ENCODE measurements around the gene MSH4.

DNA sequence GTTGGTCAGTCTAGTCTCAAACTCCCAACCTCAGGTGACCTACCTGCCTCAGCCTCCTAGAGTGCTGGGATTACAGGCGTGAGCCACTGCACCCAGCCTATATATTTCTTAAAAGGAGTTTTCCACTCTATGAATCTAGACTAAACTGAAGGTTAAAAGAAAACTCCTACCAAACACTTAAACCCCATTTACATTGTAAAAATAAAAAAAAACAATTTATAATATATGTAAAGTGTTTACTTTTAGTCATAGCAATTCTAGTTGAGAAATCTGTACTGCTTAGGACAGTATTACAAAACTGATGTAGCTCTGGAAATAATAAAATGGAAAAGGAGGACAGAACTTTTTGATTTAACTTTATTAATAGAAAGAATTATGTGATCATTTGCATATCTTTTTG, 126.0 kb downstream of the MSH4 start:
- TF ChIP-seq, protein P1, sequence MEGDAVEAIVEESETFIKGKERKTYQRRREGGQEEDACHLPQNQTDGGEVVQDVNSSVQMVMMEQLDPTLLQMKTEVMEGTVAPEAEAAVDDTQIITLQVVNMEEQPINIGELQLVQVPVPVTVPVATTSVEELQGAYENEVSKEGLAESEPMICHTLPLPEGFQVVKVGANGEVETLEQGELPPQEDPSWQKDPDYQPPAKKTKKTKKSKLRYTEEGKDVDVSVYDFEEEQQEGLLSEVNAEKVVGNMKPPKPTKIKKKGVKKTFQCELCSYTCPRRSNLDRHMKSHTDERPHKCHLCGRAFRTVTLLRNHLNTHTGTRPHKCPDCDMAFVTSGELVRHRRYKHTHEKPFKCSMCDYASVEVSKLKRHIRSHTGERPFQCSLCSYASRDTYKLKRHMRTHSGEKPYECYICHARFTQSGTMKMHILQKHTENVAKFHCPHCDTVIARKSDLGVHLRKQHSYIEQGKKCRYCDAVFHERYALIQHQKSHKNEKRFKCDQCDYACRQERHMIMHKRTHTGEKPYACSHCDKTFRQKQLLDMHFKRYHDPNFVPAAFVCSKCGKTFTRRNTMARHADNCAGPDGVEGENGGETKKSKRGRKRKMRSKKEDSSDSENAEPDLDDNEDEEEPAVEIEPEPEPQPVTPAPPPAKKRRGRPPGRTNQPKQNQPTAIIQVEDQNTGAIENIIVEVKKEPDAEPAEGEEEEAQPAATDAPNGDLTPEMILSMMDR (conservative IDR thresholded peaks at IDR 0.05; ENCODE audit: low read depth, low read length) = no peak
- TF ChIP-seq EZH2 (IDR thresholded peaks at IDR 0.05; ENCODE audit: borderline replicate concordance, low read depth, low read length, poor library complexity, severe bottlenecking) = no peak
